ENCODE data around the gene APC2.

The APC2 gene

DNA sequence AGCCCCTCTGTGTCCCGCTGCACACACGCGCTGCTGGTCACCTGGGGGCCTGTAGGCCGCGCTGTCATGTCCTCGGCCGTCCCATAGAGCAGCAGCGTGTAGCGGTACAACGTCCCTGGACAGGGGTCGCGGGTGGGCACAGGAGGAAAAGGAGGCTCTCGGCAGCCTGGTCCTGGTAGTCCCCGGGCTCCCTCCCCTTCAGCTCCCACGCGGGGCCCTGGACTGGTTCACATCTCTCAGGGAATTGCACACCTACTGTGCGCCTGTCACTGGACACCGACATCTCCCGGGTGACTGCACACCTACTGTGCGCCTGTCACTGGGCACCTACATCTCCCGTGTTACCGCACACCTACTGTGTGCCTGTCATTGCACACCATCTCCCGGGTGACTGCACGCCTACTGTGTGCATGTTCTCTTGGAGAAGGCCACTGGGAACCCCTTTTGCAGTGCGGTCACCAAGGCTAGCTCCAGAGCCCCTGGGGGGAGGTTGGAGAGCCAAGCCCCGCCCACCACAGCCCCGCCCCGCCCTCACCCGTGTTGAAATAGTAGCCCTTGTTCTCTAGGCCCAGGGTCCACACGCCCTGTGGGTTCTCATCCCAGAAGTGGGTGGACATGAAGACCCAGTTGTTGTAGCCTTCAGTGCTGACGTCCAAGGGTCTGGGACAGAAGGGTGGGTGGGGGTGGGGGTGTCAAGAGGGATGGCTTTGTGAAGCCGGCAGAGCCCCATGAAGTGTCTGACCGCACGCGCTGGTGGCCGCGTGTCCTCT is 32.6 kb downstream of the APC2 start:
- no peak for DNase-seq

DNA sequence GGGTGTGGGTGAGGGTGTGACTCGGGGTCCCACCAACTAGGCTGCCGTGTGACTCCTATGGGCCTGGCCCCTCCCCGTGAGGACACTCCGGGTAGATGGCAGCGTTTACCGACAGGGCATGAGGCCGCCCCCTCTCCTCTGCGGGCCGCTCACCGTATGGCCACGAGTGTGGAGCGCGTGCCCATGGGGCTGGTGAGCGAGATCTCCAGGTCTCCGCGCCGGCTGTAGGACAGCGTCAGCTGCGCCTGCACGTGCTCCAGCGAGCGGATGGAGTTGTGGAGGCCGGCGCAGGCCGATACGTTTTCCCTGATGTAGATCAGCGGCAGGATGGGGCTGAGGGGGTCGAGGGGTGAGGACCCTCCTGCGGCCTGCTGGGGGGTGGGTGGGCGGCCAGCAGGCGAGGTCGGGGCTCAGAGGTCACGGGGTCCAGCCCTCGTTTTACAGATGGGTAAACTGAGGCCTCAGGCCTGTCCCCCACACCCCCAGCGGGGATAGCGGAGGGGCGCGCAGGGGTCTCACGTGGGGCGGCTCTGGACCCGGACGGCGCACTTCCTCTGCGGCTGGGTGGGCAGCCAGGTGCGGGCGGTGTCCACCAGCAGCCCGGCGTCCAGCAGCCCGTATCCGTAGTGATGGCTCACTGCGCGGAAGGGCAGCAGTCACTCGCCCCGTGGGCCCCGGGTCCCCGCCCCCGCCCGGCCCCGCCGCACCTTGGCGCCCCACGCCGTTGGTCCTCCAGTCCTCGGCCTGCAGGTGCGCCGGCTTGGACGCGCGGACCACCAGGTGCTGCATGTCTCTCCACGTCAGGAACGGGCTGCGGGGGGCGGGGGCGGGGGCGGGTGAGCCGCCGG is 33.4 kb downstream of the APC2 start:
- DNase-seq: no peak

DNA sequence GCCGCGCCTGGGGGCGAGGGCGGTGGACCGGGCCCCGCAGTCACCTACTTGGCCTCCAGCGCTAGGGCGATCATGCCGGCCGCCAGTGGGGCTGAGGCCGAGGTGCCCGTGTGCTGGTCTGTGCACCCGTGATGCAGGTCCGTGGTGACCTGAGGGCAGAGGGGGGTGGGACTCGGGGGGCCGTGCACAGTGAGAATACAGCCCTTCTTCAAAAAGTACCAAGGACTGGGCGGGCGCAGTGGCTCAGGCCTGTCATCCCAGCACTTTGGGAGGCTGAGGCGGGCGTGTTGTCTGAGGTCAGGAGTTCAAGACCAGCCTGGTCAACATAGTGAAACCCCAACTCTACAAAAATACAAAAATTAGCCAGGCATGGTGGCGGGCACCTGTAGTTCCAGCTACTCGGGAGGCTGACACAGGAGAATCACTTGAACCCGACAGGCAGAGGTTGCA is 34.1 kb downstream of the APC2 start:
- no peak for DNase-seq

DNA sequence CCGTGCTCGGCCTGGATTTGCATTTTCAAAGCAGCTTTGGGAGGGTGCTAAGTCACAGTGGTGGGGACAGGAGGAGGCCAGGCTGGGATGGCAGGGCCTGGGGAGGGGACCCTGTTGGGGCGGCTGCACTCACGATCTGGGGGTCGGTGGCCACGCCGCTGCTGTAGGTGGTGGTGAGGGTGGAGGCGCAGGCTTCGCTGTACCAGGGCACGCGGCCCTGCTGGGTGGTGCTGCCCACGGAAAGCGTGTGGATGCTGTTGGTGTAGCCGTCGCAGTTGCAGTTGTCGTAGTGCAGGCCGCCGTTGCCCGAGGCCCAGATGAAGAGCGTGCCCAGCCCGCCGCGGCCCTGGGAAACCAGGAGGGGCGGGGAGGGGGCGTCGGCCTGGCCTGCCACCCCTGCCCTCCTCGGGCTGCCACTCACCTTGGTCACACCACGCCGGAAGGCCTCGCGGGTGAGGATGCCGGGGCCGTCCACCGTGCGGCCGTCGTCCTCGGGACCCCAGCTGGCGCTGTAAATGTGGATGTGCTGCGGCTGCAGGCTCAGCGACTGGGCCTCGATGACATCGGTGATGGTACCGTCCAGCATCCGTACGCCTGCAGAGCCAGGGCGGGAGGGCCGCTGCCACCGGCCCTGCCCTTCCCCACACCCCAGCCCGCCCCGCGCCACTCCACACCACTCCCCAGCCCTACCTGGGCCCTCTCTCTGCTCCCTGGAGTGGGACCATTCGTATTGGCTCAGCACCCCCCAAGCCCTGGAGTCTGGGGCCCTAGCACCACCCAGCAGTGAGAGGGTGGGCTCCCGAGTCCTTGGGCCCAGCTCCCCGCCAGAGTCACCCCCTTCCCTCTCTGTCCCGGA is 37.0 kb downstream of the APC2 start:
- no peak for DNase-seq

DNA sequence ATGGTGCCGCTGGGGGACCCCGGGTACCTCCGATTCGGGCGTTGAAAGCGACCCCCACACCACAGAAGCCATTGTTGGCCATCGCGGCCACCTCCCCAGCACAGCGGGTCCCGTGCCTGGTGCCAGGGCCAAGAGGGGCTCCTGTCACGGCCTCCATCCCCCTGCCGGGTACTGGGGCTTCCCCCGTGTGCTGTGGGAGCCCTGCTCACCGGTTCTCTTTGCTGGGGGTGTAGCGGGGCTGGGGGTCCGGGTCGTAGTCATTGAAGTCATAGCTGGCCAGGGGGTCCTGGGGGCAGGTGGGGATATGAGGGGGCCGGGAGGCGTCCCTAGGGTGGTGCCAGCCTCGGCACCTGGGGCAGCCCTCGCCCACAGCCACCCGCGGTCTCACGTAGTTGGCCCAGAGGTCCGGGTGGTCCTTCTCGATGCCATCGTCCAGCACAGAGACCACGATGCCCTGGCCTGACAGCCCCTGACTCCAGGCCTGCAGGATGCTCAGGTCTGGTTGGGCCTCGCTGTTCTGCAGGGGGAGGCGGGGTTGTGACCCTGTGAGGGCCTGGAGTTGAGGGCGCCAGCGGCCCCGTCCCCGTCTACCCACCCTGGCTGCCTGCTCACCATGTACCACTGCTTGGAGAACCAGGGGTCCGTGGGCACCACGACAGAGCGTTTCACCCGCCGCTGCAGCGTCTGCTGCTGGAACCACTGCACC is 37.8 kb downstream of the APC2 start:
- DNase-seq: no peak

DNA sequence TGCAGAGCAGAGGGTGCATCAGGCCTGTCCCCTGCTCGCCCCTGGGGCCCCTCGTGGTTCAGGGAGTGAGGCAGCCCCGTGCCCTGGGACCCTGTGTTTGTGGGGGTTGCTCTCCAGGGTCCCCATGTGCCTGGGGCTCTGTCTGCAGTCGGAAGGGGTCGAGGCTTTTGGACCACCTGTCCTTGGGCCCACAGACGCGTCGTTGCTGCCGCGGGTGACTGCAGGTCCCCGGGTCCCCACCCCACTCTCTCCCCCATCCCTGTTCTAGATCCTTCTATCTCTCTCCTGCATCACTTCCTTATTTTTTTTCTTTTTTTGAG is 38.3 kb downstream of the APC2 start:
- no peak for DNase-seq

DNA sequence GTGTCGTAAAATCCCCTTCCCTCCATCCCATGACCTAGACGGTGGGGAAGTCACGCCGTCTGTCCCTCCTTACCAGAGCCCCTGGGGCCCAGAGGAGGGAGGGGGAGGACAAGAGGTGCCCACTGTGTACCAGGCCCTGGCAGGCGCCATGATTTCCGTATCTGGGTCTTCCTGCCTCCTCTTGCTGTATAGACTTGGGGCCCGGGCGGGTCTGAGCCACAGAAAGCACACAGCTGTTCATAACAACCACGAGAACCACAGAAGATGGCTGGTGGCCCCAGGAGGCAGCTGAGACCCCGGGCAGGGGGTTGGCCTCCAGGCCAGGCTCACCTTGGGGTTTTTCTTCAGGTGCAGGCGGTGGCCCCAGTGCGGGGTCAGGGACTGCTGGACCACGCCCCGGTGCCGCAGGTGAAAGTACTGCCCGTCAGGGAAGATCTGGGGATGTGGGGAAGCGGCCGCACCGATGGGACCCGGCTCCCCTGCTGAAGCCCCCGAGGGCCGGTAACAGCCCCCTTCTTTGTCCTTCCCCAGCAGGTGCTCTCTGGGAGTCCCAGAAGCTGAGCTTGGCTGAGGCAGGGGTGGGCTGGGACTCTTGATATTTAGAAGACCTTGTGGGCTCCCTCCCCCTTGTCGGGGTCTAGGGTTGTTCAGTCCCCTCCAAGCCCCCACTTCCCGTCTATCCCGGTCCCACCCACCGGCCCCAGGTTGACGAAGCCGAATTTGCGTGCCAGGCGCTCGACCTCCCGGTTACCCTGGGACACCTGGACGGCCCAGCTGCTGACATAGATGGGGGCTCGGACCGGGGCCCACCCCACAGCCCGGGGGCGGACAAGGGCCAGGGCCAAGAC is 39.8 kb downstream of the APC2 start:
- DNase-seq: no peak

DNA sequence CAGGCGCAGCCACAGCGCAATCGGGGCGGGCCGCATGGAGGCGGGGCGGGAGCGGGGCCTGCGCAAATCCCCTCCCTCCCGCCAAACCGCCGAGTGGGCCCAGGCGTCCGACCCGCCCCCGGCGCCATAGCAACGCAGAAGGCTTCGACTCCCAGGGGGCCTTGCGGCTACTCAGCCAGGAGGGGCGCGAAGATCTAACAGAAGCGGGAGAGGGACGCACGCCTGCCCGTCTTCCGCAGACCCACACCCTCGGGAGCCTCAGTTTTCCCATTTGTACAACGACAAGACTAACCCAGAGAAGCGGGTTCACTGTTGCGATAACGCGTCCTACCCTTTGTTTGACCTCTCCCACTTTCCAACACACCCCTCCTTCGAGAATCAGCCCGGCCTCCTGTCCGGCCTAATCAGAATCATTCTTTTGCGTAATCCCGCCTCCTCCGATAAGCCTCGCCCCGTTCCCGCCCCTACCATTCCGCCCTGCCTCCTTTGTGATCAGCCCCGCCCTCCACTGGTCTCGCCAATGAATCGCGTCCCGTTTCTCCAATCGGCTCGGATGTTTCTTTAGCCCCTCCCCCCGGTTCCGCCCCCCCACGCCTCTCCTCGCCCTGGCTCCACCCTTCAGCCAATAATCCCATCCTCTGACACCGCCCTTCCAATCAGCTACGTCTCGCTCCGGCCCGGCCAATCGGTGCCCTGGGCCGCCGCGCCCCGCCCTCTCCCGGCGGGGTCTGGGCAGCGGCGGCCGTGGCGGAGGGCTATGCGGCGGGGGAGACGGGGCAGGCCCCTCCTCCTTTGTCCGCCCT is 40.6 kb downstream of the APC2 start, which contains the start of gene PCSK4:
TSS of gene PCSK4 (minus strand) at position 40 of the 803 bp plus-strand sequence. CDS start at position 36, 4 bp downstream.
- DNase-seq: peak; percentile 99

DNA sequence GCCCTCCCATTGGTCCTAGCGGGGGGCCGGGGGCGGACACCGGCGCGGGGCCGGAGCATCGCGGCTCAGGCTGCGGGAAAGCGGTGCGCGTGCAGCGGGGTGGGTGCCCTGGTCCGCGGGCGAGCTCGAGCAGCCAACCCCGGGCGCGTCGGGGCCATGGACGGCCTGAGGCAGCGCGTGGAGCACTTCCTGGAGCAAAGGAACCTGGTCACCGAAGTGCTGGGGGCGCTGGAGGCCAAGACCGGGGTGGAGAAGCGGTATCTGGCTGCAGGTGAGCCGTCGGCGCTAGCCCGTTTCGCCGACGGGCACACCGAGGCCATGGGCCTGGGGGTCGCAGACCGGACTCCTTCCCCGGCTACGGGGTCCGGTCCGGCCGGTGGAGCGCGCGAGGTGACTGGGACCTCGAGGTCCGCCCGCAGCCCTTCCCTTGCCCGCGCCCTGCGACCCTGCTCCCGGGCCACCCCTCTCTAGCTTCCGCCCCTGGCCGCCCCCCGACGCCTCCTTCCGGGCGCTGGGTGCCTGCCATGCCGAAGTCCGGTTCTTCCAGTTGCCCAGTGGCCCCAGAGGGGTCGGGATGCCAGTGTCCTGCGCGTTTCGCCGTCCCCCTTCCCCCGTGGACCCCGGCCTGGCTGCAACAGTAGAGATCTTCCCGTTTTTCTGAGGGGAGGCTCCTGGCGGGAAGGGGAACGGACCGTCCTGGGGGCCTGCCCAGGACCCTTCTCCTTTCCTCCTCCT is 41.4 kb downstream of the APC2 start, which contains the start of gene REEP6:
TSS of gene REEP6 (plus strand) at position 68 of the 735 bp plus-strand sequence. CDS start at position 157, 89 bp downstream.
- DNase-seq: no peak

DNA sequence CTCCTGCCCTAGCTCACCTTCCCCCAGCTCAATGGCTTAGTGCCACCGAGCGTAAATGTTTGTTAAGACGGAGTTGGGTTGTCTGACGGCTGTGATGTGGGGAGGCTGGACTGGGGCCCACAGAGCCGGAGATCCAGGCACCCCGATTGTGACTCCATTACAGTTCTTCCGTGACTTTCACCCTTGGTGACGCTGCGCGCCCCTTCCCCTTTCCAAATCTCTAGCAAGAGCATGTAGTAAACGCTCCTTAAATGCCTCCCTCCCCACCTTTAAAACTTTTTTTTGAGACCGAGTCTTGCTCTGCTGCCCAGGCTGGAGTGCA is 41.9 kb downstream of the APC2 start:
- DNase-seq: no peak

DNA sequence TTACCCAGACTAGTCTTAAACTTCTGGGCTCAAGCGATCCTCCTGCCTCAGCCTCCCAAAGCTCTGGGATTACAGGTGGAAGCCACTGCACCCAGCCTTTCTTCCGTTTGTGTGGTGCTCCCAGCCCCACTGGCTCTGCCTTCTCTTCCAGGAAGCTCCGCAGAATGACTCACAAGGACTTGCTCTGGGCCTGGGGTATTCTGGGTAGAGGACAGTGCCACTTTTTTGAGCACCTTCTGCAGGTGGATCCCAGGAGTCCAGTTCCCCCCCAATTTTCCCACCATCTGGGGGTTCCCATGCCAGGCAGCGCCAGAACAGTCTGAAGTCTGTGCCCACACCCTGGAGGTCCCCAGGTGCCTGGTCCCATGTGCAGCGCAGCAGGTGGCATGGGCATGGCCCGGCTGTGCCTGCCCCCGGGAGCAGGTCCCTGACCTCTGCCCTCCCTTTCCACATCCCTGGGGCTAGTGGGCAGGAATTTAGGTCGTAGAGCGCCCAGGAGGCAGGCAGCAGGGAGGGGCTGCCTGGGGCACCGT is 42.6 kb downstream of the APC2 start:
- no peak for DNase-seq

DNA sequence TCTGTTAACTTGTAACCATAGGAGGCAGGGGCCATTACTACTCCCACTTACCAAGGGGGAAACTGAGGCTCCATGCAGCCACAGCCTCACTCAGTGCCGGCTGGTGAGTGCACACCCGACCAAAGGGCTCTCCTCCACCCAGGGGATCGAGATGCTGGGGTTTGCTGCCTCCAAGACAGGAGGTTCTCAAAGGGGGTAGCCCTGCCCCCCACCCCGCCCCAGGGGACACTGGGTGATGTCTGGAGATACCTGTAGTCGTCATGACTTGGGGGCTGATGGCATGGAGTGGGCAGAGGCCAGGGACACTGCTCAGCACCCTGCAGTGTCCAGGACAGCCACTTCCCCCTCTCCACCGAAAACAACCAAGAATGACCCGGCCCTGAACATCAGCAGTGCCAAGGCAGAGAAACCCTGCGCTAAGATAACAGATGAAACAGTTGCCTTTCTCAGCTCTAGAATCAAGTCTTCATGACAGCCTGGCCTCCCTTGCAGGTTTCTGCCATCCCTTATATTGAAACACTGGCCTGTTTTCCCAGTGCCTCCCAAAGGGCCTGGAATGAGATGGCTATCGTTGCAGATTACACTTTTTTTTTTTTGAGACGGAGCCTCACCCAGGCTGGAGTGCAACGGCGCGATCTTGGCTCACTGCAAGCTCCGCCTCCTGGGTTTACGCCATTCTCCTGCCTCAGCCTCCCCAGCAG is 44.3 kb downstream of the APC2 start:
- no peak for DNase-seq

DNA sequence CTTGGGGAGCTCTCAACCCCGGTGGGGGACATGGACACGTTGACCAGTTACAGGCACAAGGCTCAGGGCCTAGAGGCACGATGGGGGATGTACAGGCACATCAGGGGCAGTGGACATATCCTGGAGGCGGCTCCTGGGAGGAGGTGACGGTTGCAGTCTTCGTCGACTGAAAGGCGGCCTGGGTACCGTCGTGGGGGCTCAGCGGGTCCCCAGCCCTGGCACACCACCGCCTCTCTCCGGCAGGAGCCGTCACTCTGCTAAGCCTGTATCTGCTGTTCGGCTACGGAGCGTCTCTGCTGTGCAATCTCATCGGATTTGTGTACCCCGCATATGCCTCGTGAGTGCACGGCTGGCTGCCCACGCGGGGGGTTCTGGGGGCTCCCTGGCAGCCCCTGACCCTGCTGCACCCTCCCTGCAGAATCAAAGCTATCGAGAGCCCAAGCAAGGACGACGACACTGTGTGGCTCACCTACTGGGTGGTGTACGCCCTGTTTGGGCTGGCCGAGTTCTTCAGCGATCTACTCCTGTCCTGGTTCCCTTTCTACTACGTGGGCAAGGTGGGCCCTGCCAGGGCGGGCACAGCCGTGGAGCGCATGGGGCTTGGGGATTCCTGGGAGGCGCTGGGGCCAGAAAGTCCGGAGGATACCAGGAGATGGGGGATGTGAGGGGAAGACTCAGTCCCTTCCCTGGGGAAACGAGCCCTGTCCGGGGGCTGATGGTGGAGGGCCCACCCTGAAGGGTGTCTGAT is 45.3 kb downstream of the APC2 start:
- DNase-seq: no peak

DNA sequence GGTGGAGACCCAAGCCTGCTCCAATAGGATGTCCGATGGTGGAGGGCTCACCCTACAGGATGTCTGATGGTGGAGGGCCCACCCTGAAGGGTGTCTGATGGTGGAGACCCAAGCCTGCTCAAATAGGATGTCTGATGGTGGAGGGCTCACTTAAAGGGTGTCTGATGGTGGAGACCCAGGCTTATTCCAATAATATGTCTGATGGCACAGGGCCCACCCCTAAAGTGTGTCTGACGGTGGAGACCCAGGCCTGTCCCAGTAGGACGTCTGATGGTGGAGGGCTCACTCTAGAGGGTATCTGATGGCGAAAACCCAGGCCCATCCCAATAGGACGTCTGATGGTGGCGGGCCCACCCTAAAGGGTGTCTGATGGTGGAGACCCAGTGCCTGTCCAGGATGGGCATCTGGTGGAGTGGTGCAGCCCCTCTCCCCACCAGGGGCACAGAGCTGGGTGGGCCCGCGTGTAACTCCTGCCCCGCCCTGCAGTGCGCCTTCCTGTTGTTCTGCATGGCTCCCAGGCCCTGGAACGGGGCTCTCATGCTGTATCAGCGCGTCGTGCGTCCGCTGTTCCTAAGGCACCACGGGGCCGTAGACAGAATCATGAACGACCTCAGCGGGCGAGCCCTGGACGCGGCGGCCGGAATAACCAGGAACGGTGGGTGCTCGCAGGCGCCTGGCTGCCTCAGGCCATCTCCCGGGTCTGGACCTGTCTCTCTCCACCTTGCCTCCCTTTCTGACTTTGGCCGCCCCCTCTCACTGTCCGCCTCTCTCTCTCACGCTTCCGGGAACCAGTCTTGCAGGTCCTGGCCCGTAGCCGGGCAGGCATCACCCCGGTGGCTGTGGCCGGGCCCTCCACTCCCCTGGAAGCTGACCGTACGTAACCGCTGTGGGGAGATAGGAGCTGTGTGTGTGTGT is 46.1 kb downstream of the APC2 start:
- DNase-seq: no peak

DNA sequence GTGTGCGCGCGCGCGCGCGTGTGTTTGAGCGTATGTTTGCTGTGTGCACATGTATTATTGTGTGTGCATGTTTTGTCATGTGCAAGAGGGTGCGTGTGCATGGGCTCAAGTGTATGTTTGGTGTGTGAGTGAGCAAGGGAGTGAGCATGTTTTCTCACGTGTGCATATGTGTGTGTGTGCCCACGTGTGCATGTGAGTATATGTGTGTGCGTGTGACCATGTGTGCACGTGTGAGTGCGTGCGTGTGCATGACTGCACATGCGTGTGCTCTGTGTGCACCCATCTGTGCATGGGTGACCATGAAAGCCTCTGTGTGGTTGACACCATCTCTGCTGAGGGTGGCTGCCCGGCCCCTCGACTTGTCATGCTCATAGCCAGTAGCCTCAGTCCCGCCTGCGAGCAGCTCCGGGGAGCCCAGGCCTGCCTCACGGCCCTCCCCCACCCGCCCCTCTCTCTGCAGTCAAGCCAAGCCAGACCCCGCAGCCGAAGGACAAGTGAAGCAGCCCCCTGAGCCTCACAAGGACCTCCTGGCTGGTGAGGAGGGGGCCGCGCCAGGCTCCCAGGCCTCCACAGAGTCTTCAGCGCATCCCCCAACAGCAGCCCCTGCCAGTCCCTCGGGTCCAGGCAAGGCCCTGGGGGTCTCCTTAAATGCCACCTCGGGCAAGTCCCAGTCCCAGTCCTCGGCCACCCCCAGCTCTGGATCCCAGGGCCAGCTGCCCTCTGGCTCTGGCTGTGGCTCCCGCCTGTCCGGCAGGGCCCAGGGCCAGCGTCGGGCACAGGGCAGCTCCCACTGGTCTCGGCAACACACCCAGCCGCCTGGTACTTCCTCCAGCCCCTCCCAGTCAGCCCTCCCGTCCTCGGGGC is 47.0 kb downstream of the APC2 start:
- no peak for DNase-seq

DNA sequence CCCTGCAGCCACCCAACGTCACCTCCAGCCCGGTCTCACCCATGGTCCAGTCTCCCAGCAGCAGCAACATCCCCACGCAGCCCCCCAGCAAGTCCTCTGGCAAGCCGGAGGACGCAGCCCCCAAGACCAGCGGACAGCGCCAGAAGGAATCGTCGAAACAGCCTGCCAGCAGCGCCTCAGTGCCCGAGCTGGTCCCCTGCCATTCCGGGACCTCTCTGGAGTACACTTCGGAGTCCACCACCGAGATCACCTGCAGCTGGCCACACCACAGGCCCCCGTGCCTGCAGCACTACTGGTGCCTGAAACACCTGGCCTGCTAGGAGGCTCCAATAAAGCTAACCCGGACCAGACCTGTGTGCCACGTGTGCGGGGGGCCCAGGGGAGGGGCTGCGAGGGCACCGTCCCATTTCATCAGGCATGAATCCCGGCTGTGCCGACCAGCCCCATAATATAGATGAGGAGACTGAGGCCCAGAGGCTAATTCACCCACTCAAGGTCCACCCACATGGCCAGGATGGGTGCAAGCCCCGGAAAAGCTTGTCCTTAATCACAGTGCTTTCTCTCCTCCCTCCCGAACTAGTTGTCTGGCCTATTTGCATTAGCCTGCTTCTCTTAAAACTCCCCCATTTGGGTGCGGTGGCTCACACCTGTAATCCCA is 47.8 kb downstream of the APC2 start:
- no peak for DNase-seq

Data from CD4-positive, alpha-beta T cell treated with Interleukin-17A for 4 hours (primary cell).